Stimulated activated CD4-positive, alpha-beta T cell treated with anti-CD3 and anti-CD28 coated beads, Interleukin-12 subunit alpha, Interleukin-12 subunit beta, amount 100 ng/mL, for 24 hours (primary cell): Measurements from ENCODE around the gene NTM.

Experiments used
- DNase-seq, 2 experiments: peaks; one replicate each; pipeline ENCODE4 v3.0.0-alpha.2; 2020; ENCODE audit warnings: low read depth in 2 of 2

NTM gene

GRCh38 chr11:131601586-131601985 is 231.2 kb downstream of the NTM start:
- no peak for DNase-seq

DNA sequence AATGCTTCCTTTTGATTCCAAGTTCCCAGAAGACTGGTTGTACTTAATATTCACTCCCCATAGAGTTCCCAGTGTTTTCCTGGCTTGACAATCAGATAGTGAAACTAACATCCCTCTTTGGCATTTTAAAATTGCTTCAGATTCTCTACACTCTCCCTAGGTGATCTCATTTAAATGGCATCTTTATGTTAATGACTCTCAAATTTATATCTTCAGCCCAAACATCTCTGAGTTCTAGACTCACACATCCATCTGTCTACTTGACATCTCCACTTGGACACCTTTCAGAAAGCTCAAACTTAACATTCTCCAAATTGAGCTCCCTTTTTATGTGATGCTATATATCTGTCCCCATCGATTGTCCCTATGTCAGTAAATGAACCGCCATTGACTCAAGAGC is 232.0 kb downstream of the NTM start:
- DNase-seq = no peak

DNA sequence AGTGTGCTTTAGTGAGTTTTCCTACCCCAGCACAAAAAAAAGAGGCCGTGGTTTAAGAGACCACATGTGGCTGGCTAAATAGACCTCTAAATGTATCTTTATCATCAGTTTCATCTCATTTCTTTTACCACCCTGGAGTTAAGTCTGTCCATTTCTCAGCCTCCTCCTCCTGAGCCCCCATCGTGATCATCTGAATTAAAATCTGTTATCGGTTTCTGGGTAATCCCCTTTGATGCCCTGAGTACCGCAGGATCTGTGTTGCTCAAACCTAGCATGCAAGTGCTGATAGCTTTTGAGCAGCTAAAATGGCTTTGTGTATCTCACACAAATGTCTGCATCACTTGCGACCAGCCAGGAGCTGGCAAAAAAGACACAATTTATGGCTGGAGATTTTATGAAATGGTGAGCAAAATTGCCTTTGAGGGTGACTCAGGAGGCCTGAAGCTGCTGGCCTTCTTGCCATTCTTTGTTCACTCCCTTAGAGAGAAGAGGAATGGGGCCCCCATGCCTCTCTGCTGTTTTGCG is 236.5 kb downstream of the NTM start:
- DNase-seq = no peak

GRCh38 chr11:131609337-131609736 is 238.9 kb downstream of the NTM start:
- no peak for DNase-seq

DNA sequence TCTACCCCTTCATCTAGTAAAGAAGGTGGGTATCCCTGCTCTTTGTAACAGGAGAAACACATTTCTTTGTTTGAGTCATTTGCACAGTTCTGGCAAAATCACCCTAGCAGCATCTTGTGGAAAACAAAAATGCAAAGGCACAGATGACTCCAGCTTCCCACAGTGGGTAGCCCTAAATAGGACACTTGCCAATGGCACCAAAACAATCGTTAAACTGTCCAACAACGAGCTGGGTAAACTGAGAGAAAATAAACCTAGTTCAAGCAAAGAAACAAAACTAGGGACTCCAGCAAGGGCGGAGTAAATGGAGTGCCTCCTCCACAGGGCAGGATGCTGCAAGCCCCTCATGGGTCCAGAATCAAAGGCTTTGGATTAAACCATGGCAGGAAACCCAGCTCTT is 239.5 kb downstream of the NTM start:
- no peak for DNase-seq

GRCh38 chr11:131611322-131611721 is 240.9 kb downstream of the NTM start:
- DNase-seq = no peak

DNA sequence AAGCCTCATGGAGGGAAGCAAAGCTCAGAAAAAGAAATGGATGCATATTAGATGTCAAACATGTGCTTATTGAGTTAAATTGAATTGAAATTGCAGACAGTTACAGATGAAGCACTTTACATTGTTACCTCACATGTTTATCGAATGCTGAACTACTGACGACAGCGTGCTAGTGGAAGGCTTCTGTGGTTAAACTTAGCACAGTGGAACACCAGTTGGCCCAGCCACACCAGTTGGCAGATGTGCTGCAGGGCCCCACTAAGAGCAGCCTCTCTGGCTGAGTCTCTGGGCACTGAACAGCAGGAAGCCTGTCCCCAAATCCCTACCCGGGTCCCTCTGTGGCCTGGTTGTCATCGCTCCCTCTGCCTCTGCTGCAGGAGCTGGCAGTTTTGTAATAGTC is 242.1 kb downstream of the NTM start:
- DNase-seq = no peak

GRCh38 chr11:131614631-131615030 is 244.2 kb downstream of the NTM start:
- no peak for DNase-seq

- DNase-seq = no peak
Measured at GRCh38 chr11:131615611-131616010, 245.2 kb downstream of the NTM start.

DNA sequence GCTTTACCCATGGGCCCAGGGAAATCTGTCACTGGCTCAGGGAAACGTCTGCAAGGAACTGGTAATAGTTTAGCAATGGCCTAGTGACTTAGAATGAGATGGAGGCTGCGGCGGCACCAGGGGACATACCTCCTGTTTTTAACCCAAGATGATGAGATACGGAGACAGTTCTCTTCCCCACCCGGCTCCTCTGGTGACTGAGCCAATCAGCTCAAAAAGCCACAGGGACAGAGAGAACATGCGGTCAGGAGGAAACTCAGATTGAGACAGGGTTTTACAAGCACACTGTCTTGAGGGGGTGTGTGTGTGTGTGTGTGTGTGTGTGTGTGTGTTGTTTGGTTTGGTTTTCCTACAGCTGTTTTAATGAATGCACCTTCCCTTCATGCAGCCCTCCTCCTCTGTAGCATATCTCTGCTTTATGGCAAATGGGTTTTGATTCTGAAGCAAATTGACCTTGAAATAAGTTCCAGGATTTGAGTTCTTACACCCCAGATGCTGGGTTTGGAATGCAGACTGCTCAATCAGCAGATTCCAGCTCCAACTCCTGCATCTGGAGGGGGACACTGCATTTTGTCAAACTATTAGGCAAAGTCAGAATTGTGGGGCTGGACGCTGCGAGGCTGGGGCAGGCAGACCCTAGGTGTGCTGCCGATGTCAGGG is 246.2 kb downstream of the NTM start:
- DNase-seq = no peak

DNA sequence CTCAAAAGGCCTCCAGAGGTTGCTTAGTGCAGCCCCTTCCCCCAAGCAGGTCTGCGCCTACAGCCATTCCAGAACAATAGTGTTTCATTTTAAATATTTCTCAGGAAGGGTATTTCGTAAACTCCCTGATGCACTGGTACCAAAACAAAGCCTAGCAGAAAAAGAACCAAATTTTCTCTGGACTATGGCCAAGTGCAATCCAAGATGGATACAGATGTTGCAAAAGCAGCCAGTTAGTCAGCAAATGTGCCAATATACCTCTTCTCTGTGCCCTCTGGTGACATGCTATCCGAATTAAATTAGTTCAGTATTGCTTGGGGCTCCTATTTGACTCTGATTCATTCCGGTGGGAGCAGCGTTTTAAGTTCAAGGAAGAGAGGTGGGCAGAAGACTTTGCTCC is 247.8 kb downstream of the NTM start:
- no peak for DNase-seq

GRCh38 chr11:131622193-131622592 is 251.8 kb downstream of the NTM start:
- DNase-seq = no peak

- no peak for DNase-seq
Measured at GRCh38 chr11:131624531-131624930, 254.1 kb downstream of the NTM start.

DNA sequence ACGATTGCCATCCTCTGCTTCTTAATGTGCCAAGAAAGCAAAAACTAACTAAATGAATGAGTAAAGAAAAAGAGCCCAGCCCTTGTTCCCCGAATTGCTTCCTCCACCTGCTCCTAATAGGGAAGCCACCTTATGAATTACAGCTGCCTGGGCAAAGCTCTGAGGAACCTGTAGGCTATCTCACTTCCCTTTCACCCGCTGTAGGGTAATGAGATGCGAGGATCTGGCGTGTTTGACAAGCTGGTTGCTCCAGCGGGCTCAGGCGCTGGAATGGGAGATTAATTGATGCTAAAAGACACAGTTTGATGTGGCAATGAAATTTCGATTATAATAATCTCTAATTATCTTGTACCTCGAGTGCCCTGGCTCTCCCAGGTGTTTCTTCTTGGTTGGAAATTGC is 256.4 kb downstream of the NTM start:
- DNase-seq = no peak

GRCh38 chr11:131628739-131629138 is 258.3 kb downstream of the NTM start:
- DNase-seq = no peak

DNA sequence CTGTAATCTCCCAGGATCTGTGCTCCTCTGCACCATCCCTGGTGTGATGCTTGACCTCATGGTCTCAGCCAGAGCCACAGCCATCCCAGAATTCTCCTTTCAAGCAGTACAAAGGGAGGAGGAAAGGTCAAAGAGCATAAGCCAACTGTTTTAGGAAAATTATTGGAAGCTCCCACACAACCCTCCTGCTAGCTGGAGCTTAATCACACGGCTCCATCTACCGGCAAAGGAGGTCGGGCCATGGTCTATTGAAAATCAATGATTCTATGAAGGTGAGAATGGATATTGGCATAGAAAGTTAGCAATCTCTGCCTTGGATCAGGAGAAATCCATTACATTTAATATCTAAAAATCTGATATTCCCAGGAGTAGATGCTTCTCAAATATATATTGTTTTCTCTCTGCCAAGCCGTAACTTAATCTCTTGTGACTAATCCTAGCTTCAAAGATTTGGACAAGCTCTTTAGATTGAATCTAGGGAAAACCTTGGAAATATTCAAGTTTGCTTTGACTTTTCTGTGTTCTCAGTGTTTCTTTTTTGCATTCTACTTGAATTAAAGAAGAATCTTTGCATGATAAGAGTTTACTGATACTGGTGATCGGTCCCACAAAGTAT is 259.6 kb downstream of the NTM start:
- no peak for DNase-seq

DNA sequence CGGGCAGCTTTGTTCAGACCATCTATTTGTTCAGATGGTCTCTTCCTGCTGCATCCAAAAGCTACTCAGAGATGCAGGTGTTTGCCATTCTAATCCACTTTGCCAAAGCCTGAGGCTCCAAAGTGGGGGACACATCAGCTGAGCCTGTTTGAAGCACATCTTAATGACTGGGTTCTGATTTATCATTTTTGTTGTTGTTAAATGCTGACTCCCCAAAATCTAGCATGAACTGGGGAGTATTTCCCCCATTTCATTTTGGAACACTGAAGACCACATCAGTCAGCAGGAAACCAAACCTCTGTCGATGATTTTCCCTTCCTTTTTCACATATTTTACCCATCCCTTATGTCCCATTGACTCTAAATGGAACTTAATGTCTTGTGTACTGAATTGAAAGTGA is 262.6 kb downstream of the NTM start:
- no peak for DNase-seq

DNA sequence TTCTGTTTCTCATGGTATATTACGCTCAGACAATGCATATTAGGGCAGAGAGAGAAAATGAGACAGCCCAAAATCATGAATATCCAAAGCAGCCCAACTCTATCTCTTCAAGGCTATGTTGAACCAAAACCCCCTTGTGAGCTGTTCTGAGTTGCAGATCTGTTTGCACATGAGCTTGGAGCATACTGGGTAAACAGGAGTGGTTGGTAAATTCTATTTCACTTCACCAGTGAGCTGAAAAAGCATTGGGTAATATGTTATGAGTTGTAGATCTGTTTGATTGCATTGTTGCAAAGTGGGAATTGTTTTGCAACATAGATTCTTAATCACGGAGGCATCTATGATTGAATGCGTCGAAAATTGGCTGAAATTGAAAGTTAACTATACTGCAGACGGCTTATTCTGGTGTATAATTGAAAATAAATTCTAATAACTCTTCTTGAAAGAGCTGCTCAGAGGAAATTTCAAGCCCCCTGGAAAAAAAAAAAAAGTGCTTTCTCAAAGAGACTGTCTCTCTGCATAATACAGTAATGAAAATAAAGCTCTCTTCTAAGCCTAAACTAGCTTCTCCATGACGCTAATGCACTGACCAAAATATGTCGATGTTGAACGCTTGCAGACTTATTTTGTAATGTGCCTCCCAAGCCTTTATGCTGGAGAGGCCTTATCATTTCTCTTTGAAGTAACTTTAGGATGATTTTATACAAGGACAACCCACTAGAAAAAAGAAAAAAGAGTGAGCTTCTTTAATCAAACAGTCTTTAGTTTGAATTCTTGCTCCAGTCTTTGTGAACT is 263.7 kb downstream of the NTM start:
- DNase-seq = no peak

DNA sequence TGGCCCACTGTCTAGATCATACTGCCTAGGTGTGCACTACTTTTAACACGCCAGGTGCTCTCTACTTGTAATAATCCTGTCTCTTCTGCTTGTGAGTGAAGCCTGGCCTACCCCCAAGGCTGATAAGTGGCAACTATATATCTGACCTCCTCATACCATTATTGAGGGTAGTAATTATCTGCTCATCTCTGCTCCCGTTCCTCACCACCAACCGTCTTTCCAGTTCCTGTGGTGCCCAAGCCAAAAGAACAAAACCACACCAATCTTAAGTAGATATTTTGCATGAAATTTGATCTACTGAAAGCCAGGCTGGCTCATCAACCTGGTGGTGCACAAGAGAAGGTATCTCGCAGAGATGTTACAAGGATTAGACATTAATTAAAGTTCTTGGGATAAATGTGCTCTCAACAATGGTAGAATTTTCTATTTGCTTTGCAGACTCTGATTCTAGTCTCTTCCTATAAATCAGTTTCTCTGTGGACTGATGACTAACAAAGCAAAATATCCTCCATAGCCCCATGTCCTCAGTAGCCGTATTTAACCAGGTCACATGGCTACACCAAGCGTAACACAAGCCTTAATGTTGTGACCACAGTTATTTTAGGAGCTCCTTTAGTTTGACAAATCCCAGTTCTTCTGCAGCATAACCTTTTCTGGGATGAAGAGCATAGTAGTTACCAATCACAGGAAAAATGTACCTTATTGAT is 267.2 kb downstream of the NTM start:
- no peak for DNase-seq

GRCh38 chr11:131638889-131639288 is 268.5 kb downstream of the NTM start:
- no peak for DNase-seq

DNA sequence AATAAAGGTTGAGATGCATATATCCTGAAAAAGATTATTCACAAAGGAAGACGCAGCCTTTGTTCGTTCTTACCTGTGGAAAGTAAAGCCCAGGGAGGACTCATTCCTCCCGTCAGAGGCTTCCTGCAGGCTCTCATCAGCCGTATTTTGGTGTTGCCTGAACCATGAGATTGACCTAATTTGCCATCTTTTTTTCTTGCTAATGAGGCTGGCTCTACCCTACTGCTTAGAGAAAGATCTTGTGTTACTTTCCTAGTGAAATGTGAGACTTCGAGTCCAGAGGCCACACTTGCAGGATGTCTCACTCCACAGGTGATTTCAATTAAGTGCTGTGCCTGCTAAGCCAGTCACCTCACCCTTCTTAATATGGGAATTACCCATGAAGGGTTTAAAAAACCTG is 269.9 kb downstream of the NTM start:
- no peak for DNase-seq
